ENCODE results near the gene SF3B6.

DNA sequence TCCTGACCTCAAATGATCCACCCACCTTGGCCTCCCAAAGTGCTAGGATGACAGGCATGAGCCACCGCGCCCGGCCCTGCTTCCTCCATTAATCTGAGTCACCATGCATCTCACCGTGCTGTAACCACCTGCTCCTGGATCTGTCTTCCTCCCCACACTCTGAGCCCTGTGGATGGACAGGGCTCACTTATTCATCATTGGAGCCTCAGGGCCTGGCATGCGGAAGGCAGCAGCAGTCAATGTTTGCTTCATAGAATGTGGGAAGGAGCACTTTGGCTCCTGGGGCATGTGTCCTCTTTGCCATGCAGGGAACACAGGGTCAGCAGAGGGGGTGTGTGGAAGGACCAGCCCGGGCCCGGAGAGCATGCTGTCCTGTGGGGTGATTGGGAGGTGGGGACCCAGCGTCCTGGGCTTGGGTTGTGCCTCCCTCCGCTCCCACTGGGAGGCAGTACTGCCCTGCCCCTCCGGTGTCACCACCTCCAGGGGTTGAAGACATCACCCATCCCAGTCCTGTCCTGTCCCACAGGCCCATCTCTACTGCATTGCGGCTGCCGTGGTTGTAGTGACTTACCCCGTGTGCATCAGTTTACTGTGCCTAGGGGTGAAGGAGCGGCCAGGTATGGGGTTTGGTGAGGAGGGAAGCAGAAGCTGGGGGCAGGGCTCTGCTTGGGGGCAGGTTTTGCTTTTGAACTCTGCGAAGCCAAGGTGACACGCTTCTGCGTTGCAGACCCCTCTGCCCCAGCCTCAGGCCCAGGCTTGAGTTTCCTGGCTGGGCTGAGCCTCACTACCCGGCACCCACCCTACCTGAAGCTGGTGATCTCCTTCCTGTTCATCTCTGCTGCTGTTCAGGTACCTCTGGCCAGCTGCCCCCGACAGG, 54.8 kb downstream of the SF3B6 start:
- TF ChIP-seq POLR2AphosphoS5 (IDR thresholded peaks at IDR 0.05; ENCODE audit: insufficient read depth, low read depth, low read length): no peak
- TF ChIP-seq GATA2 (IDR thresholded peaks at IDR 0.05; ENCODE audit: insufficient read depth, insufficient read length, low read depth, low read length): no peak
- TF ChIP-seq, protein P1, sequence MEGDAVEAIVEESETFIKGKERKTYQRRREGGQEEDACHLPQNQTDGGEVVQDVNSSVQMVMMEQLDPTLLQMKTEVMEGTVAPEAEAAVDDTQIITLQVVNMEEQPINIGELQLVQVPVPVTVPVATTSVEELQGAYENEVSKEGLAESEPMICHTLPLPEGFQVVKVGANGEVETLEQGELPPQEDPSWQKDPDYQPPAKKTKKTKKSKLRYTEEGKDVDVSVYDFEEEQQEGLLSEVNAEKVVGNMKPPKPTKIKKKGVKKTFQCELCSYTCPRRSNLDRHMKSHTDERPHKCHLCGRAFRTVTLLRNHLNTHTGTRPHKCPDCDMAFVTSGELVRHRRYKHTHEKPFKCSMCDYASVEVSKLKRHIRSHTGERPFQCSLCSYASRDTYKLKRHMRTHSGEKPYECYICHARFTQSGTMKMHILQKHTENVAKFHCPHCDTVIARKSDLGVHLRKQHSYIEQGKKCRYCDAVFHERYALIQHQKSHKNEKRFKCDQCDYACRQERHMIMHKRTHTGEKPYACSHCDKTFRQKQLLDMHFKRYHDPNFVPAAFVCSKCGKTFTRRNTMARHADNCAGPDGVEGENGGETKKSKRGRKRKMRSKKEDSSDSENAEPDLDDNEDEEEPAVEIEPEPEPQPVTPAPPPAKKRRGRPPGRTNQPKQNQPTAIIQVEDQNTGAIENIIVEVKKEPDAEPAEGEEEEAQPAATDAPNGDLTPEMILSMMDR (IDR thresholded peaks at IDR 0.05; ENCODE audit: extremely low read depth in 1 of 2, insufficient read depth in 1 of 2, low read depth in 1 of 2, low read length in 2 of 2): peak; percentile 13 to 35
- TF ChIP-seq POLR2A (IDR thresholded peaks at IDR 0.05; ENCODE audit: low read depth, low read length): no peak
- TF ChIP-seq, protein P2, sequence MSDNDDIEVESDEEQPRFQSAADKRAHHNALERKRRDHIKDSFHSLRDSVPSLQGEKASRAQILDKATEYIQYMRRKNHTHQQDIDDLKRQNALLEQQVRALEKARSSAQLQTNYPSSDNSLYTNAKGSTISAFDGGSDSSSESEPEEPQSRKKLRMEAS (IDR thresholded peaks at IDR 0.05; ENCODE audit: insufficient read depth, insufficient read length): no peak
- TF ChIP-seq JUN (IDR thresholded peaks at IDR 0.05; ENCODE audit: borderline replicate concordance, insufficient read depth, insufficient read length, low read depth): no peak
- no peak for TF ChIP-seq FOS (IDR thresholded peaks at IDR 0.05; ENCODE audit: borderline replicate concordance, insufficient read depth, low read length)
- no peak for TF ChIP-seq EZH2 (IDR thresholded peaks at IDR 0.05; ENCODE audit: borderline replicate concordance, low read depth, low read length, severe bottlenecking)
- TF ChIP-seq MYC (IDR thresholded peaks at IDR 0.05; ENCODE audit: low read depth, low read length): no peak

Measured in endothelial cell of umbilical vein (primary cell).